ENCODE results near the gene TRIM49D2.
"Not testable (repeated sequence)": the region's sequence is repeated elsewhere in the genome, so short reads cannot be mapped to it uniquely, and the experiment has no call there.

Gene TRIM49D2, protein sequence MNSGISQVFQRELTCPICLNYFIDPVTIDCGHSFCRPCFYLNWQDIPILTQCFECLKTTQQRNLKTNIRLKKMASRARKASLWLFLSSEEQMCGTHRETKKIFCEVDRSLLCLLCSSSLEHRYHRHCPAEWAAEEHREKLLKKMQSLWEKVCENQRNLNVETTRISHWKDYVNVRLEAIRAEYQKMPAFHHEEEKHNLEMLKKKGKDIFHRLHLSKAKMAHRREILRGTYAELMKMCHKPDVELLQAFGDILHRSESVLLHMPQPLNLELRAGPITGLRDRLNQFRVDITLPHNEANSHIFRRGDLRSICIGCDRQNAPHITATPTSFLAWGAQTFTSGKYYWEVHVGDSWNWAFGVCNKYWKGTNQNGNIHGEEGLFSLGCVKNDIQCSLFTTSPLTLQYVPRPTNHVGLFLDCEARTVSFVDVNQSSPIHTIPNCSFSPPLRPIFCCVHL

DNA sequence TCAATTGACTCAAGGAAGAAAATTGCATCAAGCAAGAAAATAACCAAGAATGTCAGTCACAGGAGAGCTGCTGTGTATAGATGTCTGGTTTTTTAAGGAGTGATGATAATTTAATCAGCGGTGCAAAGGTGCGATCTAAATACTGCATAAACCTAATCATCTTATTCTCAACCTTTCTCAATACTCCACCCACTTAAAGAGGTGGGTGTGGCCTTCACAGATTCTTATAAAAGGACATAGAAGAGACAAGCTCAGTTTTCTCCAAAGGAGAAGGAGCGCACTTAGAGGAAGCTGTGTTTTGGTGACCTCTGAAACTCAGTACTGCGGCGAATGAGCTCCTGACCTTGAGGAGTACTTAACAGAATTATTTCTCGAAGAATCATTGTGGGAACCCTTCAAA is at the start of gene TRIM49D2:
TSS of gene TRIM49D2 (plus strand) at position 301 of the 400 bp plus-strand sequence. CDS start 2,698 bp downstream, outside the sequence.
- not testable (repeated sequence) for DNase-seq

DNA sequence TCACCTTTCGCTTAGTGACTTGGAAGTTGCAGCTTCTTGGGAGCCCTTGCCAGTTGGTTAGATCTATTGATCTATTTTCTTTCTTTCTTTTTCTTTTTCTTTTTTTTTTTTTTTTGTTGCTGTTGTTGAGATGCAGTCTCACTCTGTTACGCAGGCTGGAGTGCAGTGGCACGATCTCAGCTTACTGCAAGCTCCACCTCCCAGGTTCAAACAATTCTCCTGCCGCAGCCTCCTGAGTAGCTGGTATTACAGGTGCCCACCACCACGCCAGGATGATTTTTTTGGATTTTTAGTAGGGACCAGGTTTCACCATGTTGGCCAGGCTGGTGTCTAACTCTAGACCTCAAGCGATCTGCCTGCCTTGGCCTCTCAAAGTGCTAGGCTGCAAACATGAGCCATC is 46.4 kb upstream of the TRIM49D2 start:
- not testable (repeated sequence) for DNase-seq

DNA sequence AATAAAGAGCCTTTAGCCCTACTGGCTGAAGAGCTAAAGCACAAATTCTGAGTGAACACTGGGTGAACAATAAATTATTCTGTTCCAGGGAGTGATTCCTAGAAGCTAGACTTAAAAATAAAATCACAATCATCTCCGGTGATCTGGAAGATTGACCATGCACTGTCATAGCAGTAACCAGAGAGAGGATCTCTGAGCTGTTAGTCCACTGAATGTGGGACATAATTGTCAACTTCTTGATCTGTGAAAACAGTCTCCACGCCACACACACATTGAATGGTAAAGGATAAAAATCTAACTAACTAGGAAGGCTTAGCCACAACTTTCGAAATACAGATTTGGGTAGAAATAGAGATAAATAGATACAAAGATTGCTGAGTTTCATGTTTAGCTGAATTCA is 30.6 kb upstream of the TRIM49D2 start:
- DNase-seq = not testable (repeated sequence)

DNA sequence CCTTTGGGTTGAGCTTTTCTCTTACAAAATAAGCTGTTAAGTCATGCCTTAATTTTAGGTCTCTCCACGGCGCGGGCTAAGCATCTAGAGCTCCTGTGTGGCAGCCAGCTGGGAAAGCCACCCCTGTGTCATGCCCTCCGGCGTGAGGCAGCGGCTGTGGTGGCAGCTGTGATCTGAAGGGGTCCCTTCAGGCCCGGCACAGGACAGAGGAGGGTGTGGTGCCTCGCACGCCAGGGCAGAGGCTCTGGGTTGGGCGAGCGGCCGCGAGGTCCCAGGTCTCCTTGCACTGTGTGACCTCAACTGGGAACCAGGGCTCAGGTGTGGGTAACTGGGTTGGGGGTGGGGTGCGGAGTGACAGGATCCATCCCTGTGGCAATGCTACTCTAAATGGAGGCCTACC is 23.1 kb upstream of the TRIM49D2 start:
- DNase-seq = not testable (repeated sequence)

DNA sequence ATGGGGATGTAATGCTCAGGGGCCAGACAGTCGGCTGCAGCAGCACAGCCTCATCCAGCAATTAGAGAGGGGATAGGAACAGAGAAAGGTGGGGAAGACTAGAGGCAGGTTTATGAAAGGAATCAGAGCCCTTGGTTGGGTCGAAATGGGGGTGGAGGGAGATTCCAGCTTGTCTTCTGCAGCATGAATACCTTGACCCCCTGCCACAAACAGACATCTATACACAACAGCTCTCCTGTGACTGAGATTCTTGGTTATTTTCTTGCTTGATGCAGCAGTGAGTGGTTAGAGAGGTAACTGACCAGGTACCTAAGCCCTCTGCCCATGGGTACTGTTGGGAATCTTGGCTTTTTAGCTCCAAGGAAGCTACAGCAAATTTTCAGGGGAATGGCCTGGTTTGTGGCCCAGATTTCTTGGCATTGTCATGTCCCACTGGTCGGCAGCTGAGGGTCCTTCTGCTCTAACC is 1.6 kb upstream of the TRIM49D2 start, which contains the start of gene TRIM49D1:
TSS of gene TRIM49D1 (minus strand) at position 51 of the 466 bp plus-strand sequence. CDS start 4,535 bp downstream, outside the sequence.
- no peak for DNase-seq

DNA sequence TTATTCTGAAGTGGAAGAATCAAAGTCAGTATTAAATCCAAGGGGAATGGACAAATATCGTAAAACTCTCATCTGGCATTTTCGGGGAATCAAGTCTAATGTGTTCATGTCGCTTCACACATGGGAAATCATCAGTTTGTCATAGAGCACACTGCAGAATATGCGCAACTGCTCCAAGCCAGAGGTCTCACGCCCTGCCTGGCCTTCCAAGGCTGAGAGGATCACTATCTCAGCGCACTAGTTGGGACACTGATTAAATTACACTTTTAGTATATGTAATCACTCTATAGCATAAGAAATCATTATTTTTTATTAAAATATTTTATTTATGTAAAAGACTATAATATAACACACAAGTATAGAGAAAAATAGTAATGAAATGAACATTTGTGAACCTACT is 37.0 kb downstream of the TRIM49D2 start:
- DNase-seq = not testable (repeated sequence)

DNA sequence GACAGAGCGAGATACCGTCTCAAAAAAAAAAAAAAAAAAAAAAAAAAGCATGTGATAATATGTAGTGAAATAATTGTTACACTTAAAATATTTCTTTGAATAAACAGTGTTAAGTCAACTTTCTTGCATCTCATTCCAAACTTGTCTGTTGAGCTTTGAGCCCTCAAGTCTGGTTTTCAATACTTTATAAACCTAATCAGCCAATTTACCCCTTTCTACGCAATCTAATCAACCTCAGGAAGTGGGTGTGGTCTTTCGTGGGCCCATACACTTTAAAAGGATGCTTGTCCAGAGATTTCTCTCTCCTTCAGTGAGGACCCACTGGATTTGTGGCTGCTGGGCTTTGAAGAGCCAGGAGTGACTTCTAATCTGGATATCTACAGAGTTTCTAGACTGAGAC is 41.9 kb downstream of the TRIM49D2 start, which contains the start of gene TRIM64:
TSS of gene TRIM64 (plus strand) at position 301 of the 400 bp plus-strand sequence. CDS start 2,467 bp downstream, outside the sequence.
- DNase-seq = not testable (repeated sequence)

Data from CD4-positive, alpha-beta T cell treated with Interleukin-17A for 4 hours (primary cell).